GM06990 (cell line): ENCODE data around the gene EIF2D.

ENCODE experiments used
- DNase-seq: peaks from one replicate; pipeline ENCODE4 v3.0.0-alpha.2; 2011; ENCODE audit not compliant: insufficient read length; ENCODE audit errors: extremely low read depth
- H3K27me3 ChIP-seq: replicated peaks from 2 replicates; pipeline ENCODE4 v1.6.0; 2011; ENCODE audit warnings: low read length; ENCODE audit not compliant: control insufficient read depth, insufficient read depth
- H3K36me3 ChIP-seq: 2 replicates; pipeline ENCODE4 v1.5.1; 2011; ENCODE audit warnings: low read length; ENCODE audit not compliant: control insufficient read depth, insufficient read depth
- H3K4me3 ChIP-seq: replicated peaks from 2 replicates; pipeline ENCODE4 v1.5.1; 2011; ENCODE audit warnings: low read depth, mild to moderate bottlenecking, control low read depth, low read length
- TF ChIP-seq, protein P1 (sequence below): IDR thresholded peaks from 2 replicates; pipeline ENCODE4 v1.5.1; 2011; ENCODE audit warnings: low read length, control low read depth, mild to moderate bottlenecking, inconsistent platforms; ENCODE audit not compliant: insufficient read depth, poor library complexity, severe bottlenecking

EIF2D gene

DNA sequence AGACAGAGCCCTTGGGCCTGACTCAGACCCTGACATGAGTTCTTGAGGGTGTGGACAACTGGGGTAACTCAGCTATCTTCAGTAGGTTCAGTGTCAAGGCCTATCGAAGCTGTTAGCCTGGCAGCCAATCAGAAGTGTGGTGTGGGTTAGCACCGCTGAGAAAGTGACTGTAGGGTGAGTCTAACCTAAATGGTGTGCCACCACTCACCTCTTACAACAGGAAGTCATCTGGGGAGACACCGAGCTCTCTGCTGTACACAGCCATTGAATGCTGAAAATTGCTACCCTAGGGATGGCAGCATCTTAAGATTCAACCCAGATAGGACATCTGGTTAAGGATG, 60.3 kb downstream of the EIF2D start:
- no peak overlapping the region for H3K4me3 ChIP-seq
- H3K27me3 ChIP-seq: no peaks in the 10 kb centered on the region
- H3K36me3 ChIP-seq: no peaks in the 10 kb centered on the region
- DNase-seq: no peak
- TF ChIP-seq, protein P1, sequence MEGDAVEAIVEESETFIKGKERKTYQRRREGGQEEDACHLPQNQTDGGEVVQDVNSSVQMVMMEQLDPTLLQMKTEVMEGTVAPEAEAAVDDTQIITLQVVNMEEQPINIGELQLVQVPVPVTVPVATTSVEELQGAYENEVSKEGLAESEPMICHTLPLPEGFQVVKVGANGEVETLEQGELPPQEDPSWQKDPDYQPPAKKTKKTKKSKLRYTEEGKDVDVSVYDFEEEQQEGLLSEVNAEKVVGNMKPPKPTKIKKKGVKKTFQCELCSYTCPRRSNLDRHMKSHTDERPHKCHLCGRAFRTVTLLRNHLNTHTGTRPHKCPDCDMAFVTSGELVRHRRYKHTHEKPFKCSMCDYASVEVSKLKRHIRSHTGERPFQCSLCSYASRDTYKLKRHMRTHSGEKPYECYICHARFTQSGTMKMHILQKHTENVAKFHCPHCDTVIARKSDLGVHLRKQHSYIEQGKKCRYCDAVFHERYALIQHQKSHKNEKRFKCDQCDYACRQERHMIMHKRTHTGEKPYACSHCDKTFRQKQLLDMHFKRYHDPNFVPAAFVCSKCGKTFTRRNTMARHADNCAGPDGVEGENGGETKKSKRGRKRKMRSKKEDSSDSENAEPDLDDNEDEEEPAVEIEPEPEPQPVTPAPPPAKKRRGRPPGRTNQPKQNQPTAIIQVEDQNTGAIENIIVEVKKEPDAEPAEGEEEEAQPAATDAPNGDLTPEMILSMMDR: no peak

DNA sequence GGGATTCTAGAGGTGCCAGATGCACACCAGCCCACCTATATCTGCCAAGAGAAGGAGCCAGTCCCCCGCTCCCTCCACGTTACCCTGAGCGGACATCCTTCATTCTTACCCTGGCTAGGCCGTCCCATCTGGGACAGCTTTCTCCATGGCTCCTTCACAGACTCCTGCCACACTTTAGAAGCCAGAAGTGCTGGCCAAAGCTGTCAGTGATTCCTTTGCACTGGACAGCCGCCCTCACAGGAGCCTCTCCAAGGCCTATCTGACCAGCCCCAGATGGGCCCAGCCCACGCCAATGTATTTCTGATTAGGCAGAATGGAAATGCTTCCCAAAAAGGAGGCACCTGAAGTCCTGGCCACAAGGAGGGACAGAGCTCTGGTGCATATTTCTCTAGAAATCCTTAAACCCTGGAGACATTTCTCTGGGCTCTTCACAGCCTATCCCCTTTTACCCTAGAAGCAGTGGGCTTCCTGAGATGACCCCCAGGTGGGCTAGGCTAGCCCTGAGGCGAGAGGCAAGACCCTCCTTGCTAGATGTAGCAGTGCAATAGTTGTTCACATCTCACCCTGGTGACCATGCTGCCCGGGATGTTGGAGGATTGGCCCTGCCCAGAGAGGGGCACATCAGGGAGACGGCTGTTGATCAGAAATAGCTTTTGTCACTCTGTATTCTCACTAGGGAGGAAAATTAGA, 60.8 kb downstream of the EIF2D start:
- H3K36me3 ChIP-seq: no peaks in the 10 kb centered on the region
- DNase-seq: no peak
- TF ChIP-seq, protein P1: no peak
- H3K27me3 ChIP-seq: no peaks in the 10 kb centered on the region
- no peak overlapping the region for H3K4me3 ChIP-seq

DNA sequence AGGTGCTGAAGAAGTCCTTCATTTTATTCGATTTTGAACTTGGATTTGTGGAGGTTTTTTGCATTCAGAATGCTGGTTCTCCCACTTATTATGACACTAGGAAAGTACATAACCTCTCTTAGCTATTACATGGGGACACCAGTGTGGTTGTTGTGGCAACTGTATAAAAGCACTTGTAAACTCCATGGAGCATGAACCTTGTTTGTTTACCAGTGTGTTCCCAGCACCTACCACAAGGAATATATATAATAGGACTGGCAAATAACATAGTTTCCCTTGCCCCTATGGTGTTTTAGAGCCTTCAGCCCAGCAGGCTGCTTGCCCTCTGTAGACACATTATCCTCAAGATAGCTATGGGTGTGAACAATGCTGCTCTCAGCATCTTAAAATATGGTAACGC, 61.8 kb downstream of the EIF2D start:
- no peaks in the 10 kb centered on the region for H3K27me3 ChIP-seq
- H3K36me3 ChIP-seq: no peaks in the 10 kb centered on the region
- DNase-seq: no peak
- H3K4me3 ChIP-seq: no peak overlapping the region
- TF ChIP-seq, protein P1: no peak

DNA sequence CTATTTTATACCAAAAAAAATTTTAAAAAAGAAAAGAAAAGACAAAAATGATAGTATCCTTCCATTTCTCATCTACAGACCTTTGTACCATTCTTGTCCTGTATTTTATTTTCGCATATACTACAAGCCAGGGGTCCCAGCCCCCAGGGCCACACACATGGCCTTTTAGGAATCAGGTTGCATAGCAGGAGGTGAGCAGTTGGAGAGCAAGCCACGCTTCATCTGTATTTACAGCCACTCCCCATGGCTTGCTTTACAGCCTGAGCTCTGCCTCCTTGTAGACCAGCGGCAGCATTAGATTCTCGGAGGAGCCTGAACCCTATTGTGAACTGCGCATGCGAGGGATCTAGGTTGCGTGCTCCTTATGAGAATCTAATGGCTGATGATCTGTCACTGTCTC, 65.2 kb downstream of the EIF2D start:
- TF ChIP-seq, protein P1: no peak
- Histone ChIP-seq H3K27me3 (no peaks in the 10 kb centered on the region), H3K36me3 (no peaks in the 10 kb centered on the region), H3K4me3 (no peak overlapping the region)
- DNase-seq: no peak

DNA sequence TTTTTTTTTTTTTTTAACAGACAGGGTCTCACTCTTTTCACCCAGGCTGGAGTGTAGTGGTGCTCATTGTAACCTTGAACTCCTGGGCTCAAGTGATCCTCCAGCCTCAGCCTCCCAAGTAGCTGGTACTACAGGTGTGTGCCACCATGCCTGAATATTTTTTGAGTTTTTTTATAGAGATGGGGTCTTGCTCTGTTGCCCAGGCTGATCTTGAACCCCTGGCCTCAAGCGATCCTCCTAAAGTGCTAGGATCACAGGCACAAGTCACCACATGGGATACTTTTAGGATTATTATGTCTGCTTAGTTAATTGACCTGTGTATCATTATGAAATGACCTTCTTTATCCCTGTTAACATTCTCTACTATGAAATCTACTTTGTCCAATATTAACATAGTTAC, 66.9 kb downstream of the EIF2D start:
- Histone ChIP-seq H3K27me3 (no peaks in the 10 kb centered on the region), H3K4me3 (no peak overlapping the region), H3K36me3 (no peaks in the 10 kb centered on the region)
- TF ChIP-seq, protein P1: no peak
- no peak for DNase-seq
